ENCODE results near the gene KCNIP4. TPM values are rescaled to one million over a fixed set of nuclear protein-coding genes. Genes with fewer than 3 reads are reported as not detected.
A peak's percentile ranks its signal among the peaks of the same experiment; 100 is the strongest.

Gene KCNIP4
- total and polyA plus RNA-seq, 2 experiments from 2014 or later: 0.14 to 0.63 TPM

GRCh38 chr4:21139327-21139726, 809.2 kb downstream of the KCNIP4 start:
- Histone ChIP-seq H3K79me2 (replicated peaks; ENCODE audit: insufficient read depth) (no peaks in the 10 kb centered on the region), H3F3A (replicated peaks; ENCODE audit: low read depth) (no peaks in the 10 kb centered on the region), H3K9me2 (ENCODE audit: insufficient read depth) (no peaks in the 10 kb centered on the region), H2AFZ (no peak overlapping the region), H3K4me2 (no peak overlapping the region), H3K36me3 (ENCODE audit: insufficient read depth) (no peaks in the 10 kb centered on the region), H4K20me1 (replicated peaks; ENCODE audit: insufficient read depth) (no peaks in the 10 kb centered on the region), H3K27ac (ENCODE audit: low read depth) (no peak overlapping the region), H3K4me3 (no peak overlapping the region), H3K27me3 (ENCODE audit: insufficient read depth) (no peaks in the 10 kb centered on the region), H3K4me1 (ENCODE audit: insufficient read depth) (no peaks in the 10 kb centered on the region)
- TF ChIP-seq REST (IDR thresholded peaks at IDR 0.05; ENCODE audit: unreplicated experiment): no peak
- TF ChIP-seq CREB1 (CRISPR knock-in tag; IDR thresholded peaks at IDR 0.05; ENCODE audit: low read depth): no peak
- TF ChIP-seq, protein P1, sequence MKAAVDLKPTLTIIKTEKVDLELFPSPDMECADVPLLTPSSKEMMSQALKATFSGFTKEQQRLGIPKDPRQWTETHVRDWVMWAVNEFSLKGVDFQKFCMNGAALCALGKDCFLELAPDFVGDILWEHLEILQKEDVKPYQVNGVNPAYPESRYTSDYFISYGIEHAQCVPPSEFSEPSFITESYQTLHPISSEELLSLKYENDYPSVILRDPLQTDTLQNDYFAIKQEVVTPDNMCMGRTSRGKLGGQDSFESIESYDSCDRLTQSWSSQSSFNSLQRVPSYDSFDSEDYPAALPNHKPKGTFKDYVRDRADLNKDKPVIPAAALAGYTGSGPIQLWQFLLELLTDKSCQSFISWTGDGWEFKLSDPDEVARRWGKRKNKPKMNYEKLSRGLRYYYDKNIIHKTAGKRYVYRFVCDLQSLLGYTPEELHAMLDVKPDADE (IDR thresholded peaks at IDR 0.05): no peak
- TF ChIP-seq EZH2phosphoT487 (IDR thresholded peaks at IDR 0.05; ENCODE audit: unreplicated experiment): no peak
- no peak for TF ChIP-seq POLR2AphosphoS5 (IDR thresholded peaks at IDR 0.05; ENCODE audit: low read depth)
- TF ChIP-seq EZH2 (IDR thresholded peaks at IDR 0.05; ENCODE audit: low read depth, unreplicated experiment): no peak
- TF ChIP-seq STAT1 (IDR thresholded peaks at IDR 0.05; ENCODE audit: unreplicated experiment): no peak
- no peak for TF ChIP-seq ZNF331 (CRISPR knock-in tag; IDR thresholded peaks at IDR 0.05; ENCODE audit: low read depth)
- ATAC-seq (no peak), DNase-seq (ENCODE audit: low spot score) (no peak)
- H3K4me1 Mint-ChIP-seq: no peaks in the 10 kb centered on the region
- H3K4me3 Mint-ChIP-seq: no peak overlapping the region
- no peak overlapping the region for H3K27ac Mint-ChIP-seq
- no peaks in the 10 kb centered on the region for H3K36me3 Mint-ChIP-seq (ENCODE audit: low read depth)
- H3K27me3 Mint-ChIP-seq (ENCODE audit: insufficient read depth, low read depth, poor library complexity): no peaks in the 10 kb centered on the region
- no peaks in the 10 kb centered on the region for H3K9me3 Mint-ChIP-seq

DNA sequence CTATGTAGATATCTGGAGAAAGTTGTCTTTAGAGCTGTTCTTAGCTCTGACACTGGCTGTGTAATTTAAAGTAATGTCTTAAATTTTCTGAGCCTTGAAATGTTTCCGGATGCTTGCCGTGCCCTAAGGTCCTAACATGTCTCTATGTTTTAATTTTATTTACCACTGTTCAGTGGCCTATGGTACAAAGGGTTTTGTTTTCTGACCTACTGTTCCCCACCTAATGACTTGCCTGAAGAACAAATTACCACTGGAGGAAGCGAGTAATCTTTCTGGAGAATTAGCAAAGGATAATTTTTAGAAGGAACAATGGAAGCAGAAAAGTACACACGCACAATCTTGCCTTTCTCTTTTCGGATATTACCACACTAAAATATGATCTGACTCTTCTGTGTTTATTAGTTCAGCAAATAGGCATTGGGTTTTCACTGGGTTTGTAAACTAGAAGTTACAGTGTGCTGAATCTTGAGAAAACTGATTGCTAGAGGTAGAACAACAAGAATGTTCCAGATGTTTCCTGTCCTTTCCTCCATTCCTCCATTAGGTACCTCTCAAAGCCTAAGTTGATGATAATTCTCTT, 812.4 kb downstream of the KCNIP4 start:
- Histone ChIP-seq H3K27me3 (ENCODE audit: insufficient read depth) (no peaks in the 10 kb centered on the region), H3K4me3 (no peak overlapping the region), H3K4me2 (no peak overlapping the region), H3K4me1 (ENCODE audit: insufficient read depth) (no peaks in the 10 kb centered on the region), H3K79me2 (replicated peaks; ENCODE audit: insufficient read depth) (no peaks in the 10 kb centered on the region), H4K20me1 (replicated peaks; ENCODE audit: insufficient read depth) (no peaks in the 10 kb centered on the region), H2AFZ (no peak overlapping the region; the same call in 1 of the 2 replicates), H3K36me3 (ENCODE audit: insufficient read depth) (no peaks in the 10 kb centered on the region), H3K27ac (ENCODE audit: low read depth) (no peak overlapping the region), H3F3A (replicated peaks; ENCODE audit: low read depth) (no peaks in the 10 kb centered on the region), H3K9me2 (ENCODE audit: insufficient read depth) (no peaks in the 10 kb centered on the region)
- Mint-ChIP-seq H3K36me3 (ENCODE audit: low read depth) (no peaks in the 10 kb centered on the region), H3K4me3 (no peak overlapping the region), H3K4me1 (no peaks in the 10 kb centered on the region), H3K9me3 (no peaks in the 10 kb centered on the region), H3K27me3 (ENCODE audit: insufficient read depth, low read depth, poor library complexity) (no peaks in the 10 kb centered on the region), H3K27ac (peak overlapping the region; percentile 25; the same call in 1 of the 2 replicates)
- no peak for DNase-seq (ENCODE audit: low spot score)
- no peak for ATAC-seq
- TF ChIP-seq NANOG (IDR thresholded peaks at IDR 0.05; ENCODE audit: borderline replicate concordance) (no peak), POLR2AphosphoS5 (IDR thresholded peaks at IDR 0.05; ENCODE audit: low read depth) (no peak), CREB1 (CRISPR knock-in tag; IDR thresholded peaks at IDR 0.05; ENCODE audit: low read depth) (no peak), STAT1 (IDR thresholded peaks at IDR 0.05; ENCODE audit: unreplicated experiment) (no peak), REST (IDR thresholded peaks at IDR 0.05; ENCODE audit: unreplicated experiment) (no peak), JUNB (IDR thresholded peaks at IDR 0.05; ENCODE audit: unreplicated experiment) (no peak), CTCF (conservative IDR thresholded peaks at IDR 0.05; ENCODE audit: low read depth in 2 of 2) (no peak), EZH2phosphoT487 (IDR thresholded peaks at IDR 0.05; ENCODE audit: unreplicated experiment) (no peak), ZNF331 (CRISPR knock-in tag; IDR thresholded peaks at IDR 0.05; ENCODE audit: low read depth) (no peak)
- TF ChIP-seq, protein P1 (IDR thresholded peaks at IDR 0.05): no peak
